ENCODE data around the gene NXPH3.

- TF ChIP-seq CTCF (IDR thresholded peaks at IDR 0.05) (no peak), POLR2A (IDR thresholded peaks at IDR 0.05) (no peak)
Observed at GRCh38 chr17:49588312-49588711, 12.6 kb downstream of the NXPH3 start.
